ENCODE results near the gene HSP90B1.

- TF ChIP-seq, protein P1, sequence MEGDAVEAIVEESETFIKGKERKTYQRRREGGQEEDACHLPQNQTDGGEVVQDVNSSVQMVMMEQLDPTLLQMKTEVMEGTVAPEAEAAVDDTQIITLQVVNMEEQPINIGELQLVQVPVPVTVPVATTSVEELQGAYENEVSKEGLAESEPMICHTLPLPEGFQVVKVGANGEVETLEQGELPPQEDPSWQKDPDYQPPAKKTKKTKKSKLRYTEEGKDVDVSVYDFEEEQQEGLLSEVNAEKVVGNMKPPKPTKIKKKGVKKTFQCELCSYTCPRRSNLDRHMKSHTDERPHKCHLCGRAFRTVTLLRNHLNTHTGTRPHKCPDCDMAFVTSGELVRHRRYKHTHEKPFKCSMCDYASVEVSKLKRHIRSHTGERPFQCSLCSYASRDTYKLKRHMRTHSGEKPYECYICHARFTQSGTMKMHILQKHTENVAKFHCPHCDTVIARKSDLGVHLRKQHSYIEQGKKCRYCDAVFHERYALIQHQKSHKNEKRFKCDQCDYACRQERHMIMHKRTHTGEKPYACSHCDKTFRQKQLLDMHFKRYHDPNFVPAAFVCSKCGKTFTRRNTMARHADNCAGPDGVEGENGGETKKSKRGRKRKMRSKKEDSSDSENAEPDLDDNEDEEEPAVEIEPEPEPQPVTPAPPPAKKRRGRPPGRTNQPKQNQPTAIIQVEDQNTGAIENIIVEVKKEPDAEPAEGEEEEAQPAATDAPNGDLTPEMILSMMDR (IDR thresholded peaks at IDR 0.05) = no peak
- no peak for TF ChIP-seq POLR2A (IDR thresholded peaks at IDR 0.05)
Observed at GRCh38 chr12:103881261-103881660, 48.9 kb upstream of the HSP90B1 start.
